Activated naive CD4-positive, alpha-beta T cell treated with anti-CD3 and anti-CD28 coated beads for 36 hours (primary cell): Measurements from ENCODE around the gene ELAVL1. TPM values are rescaled to one million over a fixed set of nuclear protein-coding genes. Genes with fewer than 3 reads are reported as not detected.

Experiments
- CTCF ChIA-PET: fragments of 350-600 bp; sonication (Branson Sonifier 250); formaldehyde crosslinking; loops from one replicate; lab custom pipeline; 2021; ENCODE audit warnings: antibody characterized with exemption; lab: Charles Lee
- DNase-seq: peaks from one replicate; pipeline ENCODE4 v3.0.0-alpha.2; 2020
- H3K27ac Mint-ChIP-seq: one replicate; pipeline ENCODE4 v1.8.0; 2021; ENCODE audit warnings: mild to moderate bottlenecking, mixed read lengths
- H3K27me3 Mint-ChIP-seq: one replicate; pipeline ENCODE4 v1.8.0; 2021; ENCODE audit warnings: low read depth, mixed read lengths
- H3K36me3 Mint-ChIP-seq: one replicate; pipeline ENCODE4 v1.8.0; 2021; ENCODE audit warnings: low read depth, mixed read lengths
- H3K4me1 Mint-ChIP-seq: one replicate; pipeline ENCODE4 v1.8.0; 2021; ENCODE audit warnings: low read depth, mixed read lengths
- H3K4me3 Mint-ChIP-seq: one replicate; pipeline ENCODE4 v1.8.0; 2021; ENCODE audit warnings: mild to moderate bottlenecking, moderate library complexity, mixed read lengths
- H3K9me3 Mint-ChIP-seq: one replicate; pipeline ENCODE4 v1.8.0; 2021; ENCODE audit warnings: mixed read lengths
- intact Hi-C: fragments of 100-400 bp; cut with micrococcal nuclease; formaldehyde crosslinking; loops from one replicate; pipeline ENCODE4 v1.15.1; 2023
- total RNA-seq, 2 experiments: library from RNA; stranded (reverse); gene quantifications; one replicate each; pipeline ENCODE4 v1.2.3, GENCODE V29; 2021

Gene ELAVL1
- total RNA-seq, 2 experiments from 2014 or later = 135 to 140 TPM

GRCh38 chr19:7927605-7928333 lies 77.7 kb downstream of the ELAVL1 start:
- Mint-ChIP-seq H3K36me3 (peaks cover 9% of the 10 kb centered on the region), H3K9me3 (no peaks in the 10 kb centered on the region), H3K27me3 (no peaks in the 10 kb centered on the region), H3K27ac (no peak overlapping the region), H3K4me1 (peaks cover 13% of the 10 kb centered on the region), H3K4me3 (no peak overlapping the region)
- no peak for DNase-seq
- intact Hi-C loops = no loop called here
- CTCF ChIA-PET = interaction anchor here (3.2 kb wide), 1 partner anchor 16 kb away, joined by 18 read pairs; the partner anchor contains the start of gene TIMM44

GRCh38 chr19:7926727-7927604 lies 78.5 kb downstream of the ELAVL1 start:
- no peaks in the 10 kb centered on the region for H3K9me3 Mint-ChIP-seq
- no peak for DNase-seq
- CTCF ChIA-PET = interaction anchor here (0.9 to 3.2 kb wide), 2 partner anchors 17 kb away, joined by 3 to 18 read pairs; partner anchors contain the start of gene TIMM44
- peaks cover 9% of the 10 kb centered on the region for H3K36me3 Mint-ChIP-seq
- intact Hi-C loops = no loop called here
- H3K4me1 Mint-ChIP-seq = peaks cover 15% of the 10 kb centered on the region
- no peak overlapping the region for H3K27ac Mint-ChIP-seq
- H3K27me3 Mint-ChIP-seq = no peaks in the 10 kb centered on the region
- H3K4me3 Mint-ChIP-seq = no peak overlapping the region

- intact Hi-C loops = no loop called here
- CTCF ChIA-PET = interaction anchor here (0.9 kb wide), 1 partner anchor 17 kb away, joined by 3 read pairs; the partner anchor contains the start of gene TIMM44
- peak; percentile 71 for DNase-seq
- no peaks in the 10 kb centered on the region for H3K27me3 Mint-ChIP-seq
- H3K4me1 Mint-ChIP-seq = peaks cover 20% of the 10 kb centered on the region
- no peak within 1 kb of the TSS for H3K27ac Mint-ChIP-seq
- peak within 1 kb of the TSS; percentile 71 for H3K4me3 Mint-ChIP-seq
- H3K9me3 Mint-ChIP-seq = no peaks in the 10 kb centered on the region
- peaks cover 6% of the 10 kb centered on the region for H3K36me3 Mint-ChIP-seq
These were observed 79.3 kb downstream of the ELAVL1 start, which contains the start of gene CTXN1 for GRCh38 chr19:7926021-7926726. TSS of gene CTXN1 (minus strand) at chr19:7926135. CDS start at chr19:7925538, 597 bp downstream.

GRCh38 chr19:7925171-7925851 lies 80.1 kb downstream of the ELAVL1 start:
- H3K27ac Mint-ChIP-seq = no peak overlapping the region
- no peaks in the 10 kb centered on the region for H3K9me3 Mint-ChIP-seq
- intact Hi-C loops = loop anchor here (1.0 kb wide), 1 partner anchor 72 kb away; no protein-coding TSS in a partner anchor
- peaks cover 24% of the 10 kb centered on the region for H3K4me1 Mint-ChIP-seq
- H3K4me3 Mint-ChIP-seq = peak overlapping the region; percentile 71
- H3K27me3 Mint-ChIP-seq = no peaks in the 10 kb centered on the region
- peaks cover 1% of the 10 kb centered on the region for H3K36me3 Mint-ChIP-seq
- CTCF ChIA-PET = no interaction called here
- DNase-seq = peak; percentile 76

DNA sequence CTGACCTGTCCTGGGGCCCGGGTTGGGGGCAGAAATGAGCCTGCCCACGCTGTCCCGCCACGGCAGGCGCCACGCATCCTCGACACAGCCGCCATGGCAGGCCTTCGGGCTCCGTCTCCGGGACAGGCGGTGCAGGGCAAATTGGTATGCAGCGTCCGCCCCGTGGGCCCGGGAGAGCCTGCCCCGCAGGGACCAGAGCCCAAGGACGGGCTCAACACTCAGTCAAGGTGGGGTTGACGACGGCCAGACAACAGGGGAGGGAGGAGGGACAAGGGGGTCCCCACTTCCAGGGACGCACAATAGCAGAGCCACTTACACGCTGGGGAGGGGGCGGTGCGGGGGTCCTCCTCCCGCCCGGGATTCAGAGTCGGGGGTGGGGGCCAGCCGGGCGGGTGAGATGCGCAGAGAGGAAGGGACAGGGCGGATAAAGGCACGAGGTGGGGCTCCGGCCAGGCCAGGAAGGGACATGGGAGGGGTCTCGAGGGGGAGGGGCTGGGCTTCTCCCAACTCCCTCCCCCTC lies 80.7 kb downstream of the ELAVL1 start:
- Mint-ChIP-seq H3K4me3 (no peak overlapping the region), H3K9me3 (no peaks in the 10 kb centered on the region), H3K27ac (no peak overlapping the region), H3K27me3 (peaks cover 2% of the 10 kb centered on the region), H3K36me3 (peaks cover 1% of the 10 kb centered on the region), H3K4me1 (peaks cover 28% of the 10 kb centered on the region)
- intact Hi-C loops = loop anchor here (1.0 kb wide), 1 partner anchor 71 kb away; no protein-coding TSS in a partner anchor
- CTCF ChIA-PET = no interaction called here
- DNase-seq = no peak

- DNase-seq = no peak
- CTCF ChIA-PET = interaction anchor here (0.6 kb wide), 1 partner anchor 14 kb away, joined by 3 read pairs; no protein-coding TSS in a partner anchor
- Mint-ChIP-seq H3K27me3 (peaks cover 3% of the 10 kb centered on the region), H3K4me3 (peak overlapping the region; percentile 50), H3K4me1 (peaks cover 33% of the 10 kb centered on the region), H3K36me3 (peaks cover 1% of the 10 kb centered on the region), H3K27ac (no peak overlapping the region), H3K9me3 (no peaks in the 10 kb centered on the region)
- intact Hi-C loops = no loop called here
These were observed 81.2 kb downstream of the ELAVL1 start for GRCh38 chr19:7924241-7924640.

DNA sequence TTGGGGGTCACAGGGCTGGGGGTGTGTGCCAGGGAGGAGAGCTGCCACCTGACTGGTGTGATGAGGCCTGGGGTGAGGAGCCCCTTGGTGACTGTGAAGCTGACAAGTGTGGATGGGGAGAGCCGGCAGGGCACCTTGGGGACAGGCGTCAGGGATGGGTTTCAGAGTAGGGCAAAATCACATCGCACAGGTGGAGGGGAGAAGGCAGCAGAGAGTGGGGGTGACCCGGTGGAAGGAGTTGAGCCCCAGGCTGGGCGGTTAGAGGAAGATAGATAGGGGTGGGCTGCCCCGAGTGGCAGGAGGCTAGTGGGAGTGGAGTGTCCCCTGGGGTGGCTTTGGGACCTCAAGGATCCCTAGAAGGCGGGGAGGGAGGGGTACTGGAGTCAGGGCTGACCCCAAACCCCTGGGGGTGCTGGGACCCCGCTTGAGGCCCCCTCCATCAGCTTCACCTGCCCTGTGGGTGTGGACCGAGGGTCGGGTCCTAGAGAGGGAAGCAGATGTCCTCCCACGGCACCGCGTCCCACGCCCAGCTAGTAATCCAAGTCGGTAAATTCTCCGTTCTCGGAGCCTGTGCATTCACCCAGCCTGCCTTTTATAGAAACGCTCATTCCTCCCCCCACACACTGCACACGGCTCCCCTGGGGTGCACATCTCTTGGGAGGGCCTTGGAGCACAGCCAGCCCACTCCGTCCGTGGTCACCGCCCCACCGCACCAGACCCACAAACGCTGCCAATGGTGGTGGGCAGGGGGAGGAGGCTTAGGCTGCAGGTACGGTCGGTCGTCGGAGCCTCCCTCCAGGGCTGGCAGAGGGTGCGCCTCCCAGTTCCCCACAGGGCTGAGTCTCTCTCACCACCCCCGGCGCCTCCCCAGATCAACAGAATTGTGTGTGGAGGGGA lies 81.9 kb downstream of the ELAVL1 start:
- H3K4me3 Mint-ChIP-seq = no peak overlapping the region
- peaks cover 1% of the 10 kb centered on the region for H3K36me3 Mint-ChIP-seq
- H3K27ac Mint-ChIP-seq = no peak overlapping the region
- H3K9me3 Mint-ChIP-seq = no peaks in the 10 kb centered on the region
- CTCF ChIA-PET = interaction anchor here (0.6 to 1.6 kb wide), 3 partner anchors 15 to 62 kb away, joined by 3 to 4 read pairs (median 3); no protein-coding TSS in a partner anchor
- H3K4me1 Mint-ChIP-seq = peaks cover 33% of the 10 kb centered on the region
- H3K27me3 Mint-ChIP-seq = peaks cover 4% of the 10 kb centered on the region
- DNase-seq = no peak
- intact Hi-C loops = no loop called here

DNA sequence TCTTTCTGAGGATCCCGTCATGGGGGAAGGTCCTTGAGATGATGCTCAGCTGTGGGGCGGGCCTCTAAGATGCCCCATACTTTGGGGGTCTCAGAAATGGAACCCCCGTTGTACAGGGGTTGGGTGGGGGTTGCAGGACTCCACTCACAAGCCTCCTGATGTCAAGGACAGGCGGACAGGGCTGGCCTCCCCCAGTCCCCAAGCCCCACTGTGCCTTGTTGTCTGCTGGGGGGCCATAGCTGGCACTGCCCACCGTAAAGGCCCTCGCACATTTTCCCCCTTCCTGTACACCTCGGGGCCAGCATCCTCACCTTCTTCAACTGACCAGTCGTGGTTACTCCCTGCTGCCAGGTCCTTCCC lies 82.6 kb downstream of the ELAVL1 start:
- Mint-ChIP-seq H3K4me1 (peaks cover 34% of the 10 kb centered on the region), H3K36me3 (peaks cover 1% of the 10 kb centered on the region), H3K4me3 (no peak overlapping the region), H3K9me3 (no peaks in the 10 kb centered on the region), H3K27ac (no peak overlapping the region), H3K27me3 (peaks cover 10% of the 10 kb centered on the region)
- DNase-seq = no peak
- intact Hi-C loops = no loop called here
- CTCF ChIA-PET = interaction anchor here (1.2 to 1.6 kb wide), 2 partner anchors 53 to 61 kb away, joined by 3 to 4 read pairs; no protein-coding TSS in a partner anchor

- CTCF ChIA-PET = interaction anchor here (1.2 to 1.6 kb wide), 2 partner anchors 53 to 60 kb away, joined by 3 to 4 read pairs; no protein-coding TSS in a partner anchor
- Mint-ChIP-seq H3K27me3 (peaks cover 11% of the 10 kb centered on the region), H3K9me3 (no peaks in the 10 kb centered on the region), H3K27ac (no peak overlapping the region), H3K4me1 (peaks cover 36% of the 10 kb centered on the region), H3K36me3 (peaks cover 1% of the 10 kb centered on the region), H3K4me3 (no peak overlapping the region)
- intact Hi-C loops = loop anchor here (2.0 kb wide), 2 partner anchors 69 to 241 kb away; partner anchors contain the start of gene TRAPPC5
- no peak for DNase-seq
These were observed 83.2 kb downstream of the ELAVL1 start for GRCh38 chr19:7921967-7922835.
